ENCODE measurements around the gene SLC4A3.

SLC4A3 gene

GRCh38 chr2:219684721-219685689 lies 57.6 kb downstream of the SLC4A3 start:
- peak; percentile 71 for DNase-seq

- no peak for DNase-seq
Measured at GRCh38 chr2:219687272-219687671, 59.8 kb downstream of the SLC4A3 start.

- DNase-seq = no peak
Measured at GRCh38 chr2:219687882-219688559, 60.6 kb downstream of the SLC4A3 start.

DNA sequence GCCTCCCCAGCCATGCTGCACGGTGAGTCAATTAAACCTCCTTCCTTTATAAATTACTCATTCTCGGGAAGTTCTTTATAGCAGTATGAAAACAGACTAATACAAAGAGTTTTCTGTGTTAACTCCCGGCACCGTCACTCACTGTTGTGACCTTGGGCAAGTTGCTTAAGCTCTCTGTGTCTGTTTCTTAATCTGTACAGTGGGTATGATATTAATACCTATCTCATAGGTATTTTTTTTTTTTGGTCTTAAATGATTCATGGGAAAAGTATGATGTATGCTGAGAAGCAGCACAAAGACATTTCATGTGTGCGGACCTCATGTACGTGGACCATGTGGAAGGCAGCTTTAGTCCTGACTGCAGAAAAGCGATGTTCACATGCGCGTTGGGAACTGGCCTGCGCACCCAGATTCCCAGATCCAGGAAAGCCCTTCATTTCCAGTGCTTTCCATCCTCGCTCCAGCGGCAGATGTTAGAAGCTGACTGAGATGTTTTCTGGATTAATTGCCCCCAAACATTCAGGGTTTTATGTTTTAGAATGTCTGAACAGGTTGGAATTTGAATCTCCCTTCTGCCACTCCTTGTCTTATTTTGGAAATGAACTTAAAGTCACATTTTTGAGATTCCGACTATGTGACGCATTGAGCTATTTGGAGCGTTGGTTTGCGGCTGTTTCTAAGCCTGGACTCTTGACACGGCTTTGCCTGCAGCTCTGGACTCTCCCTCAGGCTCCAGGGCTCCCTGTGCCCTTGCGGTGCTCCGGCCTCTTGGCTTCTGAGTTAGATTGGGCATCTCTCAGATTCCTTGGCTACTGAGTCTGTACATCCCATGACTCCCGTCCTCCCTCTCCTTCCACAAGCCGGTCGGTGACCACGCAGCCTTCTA lies 61.4 kb downstream of the SLC4A3 start:
- no peak for DNase-seq

GRCh38 chr2:219689676-219690628 lies 62.5 kb downstream of the SLC4A3 start:
- DNase-seq = peak; percentile 60

GRCh38 chr2:219691571-219691970 lies 64.1 kb downstream of the SLC4A3 start:
- DNase-seq = no peak

Data from activated CD8-positive, alpha-beta memory T cell treated with anti-CD3 and anti-CD28 coated beads, Interleukin-2, amount 50 U/mL, for 48 hours (primary cell).